Neural crest cell (in vitro differentiated cells): Measurements from ENCODE around the gene FRAS1. TPM values are rescaled to one million over a fixed set of nuclear protein-coding genes. Genes with fewer than 3 reads are reported as not detected.

Experiments
- DNase-seq: peaks from one replicate; pipeline ENCODE4 v3.0.0; 2021; ENCODE audit warnings: low read depth, mixed read lengths, low spot score
- H3K27ac Mint-ChIP-seq: one replicate; pipeline ENCODE4 v1.8.0; 2021; ENCODE audit warnings: mild to moderate bottlenecking, mixed read lengths; ENCODE audit not compliant: unreplicated experiment
- H3K27me3 Mint-ChIP-seq: 2 replicates; pipeline ENCODE4 v1.8.0; 2021; ENCODE audit warnings: low read depth, mild to moderate bottlenecking, mixed read lengths
- H3K36me3 Mint-ChIP-seq: 2 replicates; pipeline ENCODE4 v1.8.0; 2021; ENCODE audit warnings: low read depth, mild to moderate bottlenecking, mixed read lengths
- H3K4me1 Mint-ChIP-seq: 2 replicates; pipeline ENCODE4 v1.8.0; 2021; ENCODE audit warnings: mixed read lengths
- H3K4me3 Mint-ChIP-seq: one replicate; pipeline ENCODE4 v1.8.0; 2021; ENCODE audit warnings: mild to moderate bottlenecking, mixed read lengths
- H3K9me3 Mint-ChIP-seq: 2 replicates; pipeline ENCODE4 v1.8.0; 2021; ENCODE audit warnings: mixed read lengths
- CTCF ChIP-seq: fragments of 200-600 bp; sonication (generic); conservative IDR thresholded peaks from 2 replicates; pipeline ENCODE4 v1.5.0; 2021; ENCODE audit warnings: antibody characterized with exemption, mild to moderate bottlenecking
- total RNA-seq: library from RNA; stranded (reverse); gene quantifications from 2 replicates; pipeline ENCODE4 v1.2.1, GENCODE V29; 2021

FRAS1 gene
- total RNA-seq, 1 donor from 2014 or later, result 8.4 TPM

- no peak for DNase-seq
- H3K27me3 Mint-ChIP-seq, result no peaks in the 10 kb centered on the region
- H3K4me1 Mint-ChIP-seq, result peaks cover 17% of the 10 kb centered on the region
- no peak for TF ChIP-seq CTCF
- peaks cover 16% of the 10 kb centered on the region for H3K9me3 Mint-ChIP-seq
- H3K36me3 Mint-ChIP-seq, result peaks cover 5% of the 10 kb centered on the region
- H3K4me3 Mint-ChIP-seq, result no peak overlapping the region
- H3K27ac Mint-ChIP-seq, result no peak overlapping the region
These were observed 38.0 kb downstream of the FRAS1 start for GRCh38 chr4:78095081-78095480.

GRCh38 chr4:78099058-78099457 lies 41.9 kb downstream of the FRAS1 start:
- no peak for TF ChIP-seq CTCF
- Mint-ChIP-seq H3K4me3 (no peak overlapping the region), H3K27me3 (no peaks in the 10 kb centered on the region), H3K9me3 (peaks cover 13% of the 10 kb centered on the region), H3K36me3 (peaks cover 5% of the 10 kb centered on the region), H3K4me1 (peaks cover 16% of the 10 kb centered on the region), H3K27ac (peak overlapping the region; percentile 57)
- no peak for DNase-seq

GRCh38 chr4:78100060-78100459 lies 42.9 kb downstream of the FRAS1 start:
- H3K9me3 Mint-ChIP-seq, result peaks cover 15% of the 10 kb centered on the region
- DNase-seq, result no peak
- TF ChIP-seq CTCF, result no peak
- peaks cover 6% of the 10 kb centered on the region for H3K36me3 Mint-ChIP-seq
- no peak overlapping the region for H3K27ac Mint-ChIP-seq
- H3K4me3 Mint-ChIP-seq, result no peak overlapping the region
- no peaks in the 10 kb centered on the region for H3K27me3 Mint-ChIP-seq
- peaks cover 16% of the 10 kb centered on the region for H3K4me1 Mint-ChIP-seq

- peaks cover 8% of the 10 kb centered on the region for H3K9me3 Mint-ChIP-seq
- no peaks in the 10 kb centered on the region for H3K4me1 Mint-ChIP-seq
- H3K4me3 Mint-ChIP-seq, result no peak overlapping the region
- DNase-seq, result no peak
- H3K27ac Mint-ChIP-seq, result no peak overlapping the region
- peaks cover 15% of the 10 kb centered on the region for H3K36me3 Mint-ChIP-seq
- H3K27me3 Mint-ChIP-seq, result no peaks in the 10 kb centered on the region
- no peak for TF ChIP-seq CTCF
These were observed 62.6 kb downstream of the FRAS1 start for GRCh38 chr4:78119698-78120097.

GRCh38 chr4:78120144-78120880 lies 63.2 kb downstream of the FRAS1 start:
- H3K27ac Mint-ChIP-seq, result no peak overlapping the region
- H3K4me1 Mint-ChIP-seq, result peaks cover 3% of the 10 kb centered on the region
- H3K36me3 Mint-ChIP-seq, result peaks cover 15% of the 10 kb centered on the region
- H3K4me3 Mint-ChIP-seq, result no peak overlapping the region
- H3K27me3 Mint-ChIP-seq, result no peaks in the 10 kb centered on the region
- DNase-seq, result no peak
- H3K9me3 Mint-ChIP-seq, result peaks cover 8% of the 10 kb centered on the region
- TF ChIP-seq CTCF, result no peak
